ENCODE results near the gene FN3K. TPM values are rescaled to one million over a fixed set of nuclear protein-coding genes. Genes with fewer than 3 reads are reported as not detected.

FN3K gene
- total RNA-seq, 1 experiment from 2014 or later, result 28.3 TPM

GRCh38 chr17:82754297-82755208 lies 19.1 kb downstream of the FN3K start:
- H4K91ac ChIP-seq (ENCODE audit: insufficient read length, low read depth, low read length), result no peak overlapping the region
- WGBS (ENCODE audit: extremely low coverage, insufficient read length, low lambda C conversion rate), result no CpG with 5 or more reads among the region's 19 CpGs
- peaks cover 9% of the 10 kb centered on the region for H3K79me1 ChIP-seq (ENCODE audit: insufficient read depth, low read depth, low read length, poor library complexity, severe bottlenecking)
- no peak overlapping the region for H2BK20ac ChIP-seq (ENCODE audit: low read depth, low read length, poor library complexity, severe bottlenecking)
- H2BK5ac ChIP-seq (ENCODE audit: insufficient read length, low read length), result no peak overlapping the region
- Mint-ChIP-seq H3K9me3 (no peaks in the 10 kb centered on the region; a peak in 1 of 5 replicates), H3K4me3 (peak overlapping the region; percentile 86 to 95), H3K4me1 (peaks cover 43 to 53% of the 10 kb centered on the region in 2 experiments), H3K27me3 (ENCODE audit: low read depth) (peaks cover 10% of the 10 kb centered on the region), H3K36me3 (ENCODE audit: insufficient read depth in 1 of 3, low read depth in 3 of 3) (peaks cover 5 to 20% (median 13%) of the 10 kb centered on the region in 3 experiments; a peak in 6 of 7 replicates), H3K27ac (peak overlapping the region; percentile 77 to 98 (median 96))
- H4K5ac ChIP-seq (ENCODE audit: insufficient read length, low read depth, low read length), result no peak overlapping the region
- no peak overlapping the region for H3K23ac ChIP-seq (ENCODE audit: insufficient read length, low read depth, low read length)
- no peaks in the 10 kb centered on the region for H4K20me1 ChIP-seq (ENCODE audit: control insufficient read depth, insufficient read depth, insufficient read length)
- peak overlapping the region; percentile 37 for H3K4me2 ChIP-seq (ENCODE audit: insufficient read depth, insufficient read length, low read length)
- peak; percentile 90 for DNase-seq
- H2AFZ ChIP-seq (ENCODE audit: low read length), result no peak overlapping the region
- no peaks in the 10 kb centered on the region for H3K9me3 ChIP-seq (ENCODE audit: control insufficient read depth, low read depth, low read length)
- H3K14ac ChIP-seq (ENCODE audit: insufficient read depth, low read length), result no peak overlapping the region
- H3K9ac ChIP-seq (ENCODE audit: extremely low read depth, insufficient read length, low read length), result peak overlapping the region; percentile 8
- no peak overlapping the region for H3K56ac ChIP-seq (ENCODE audit: insufficient read length, low read depth, low read length)
- no peak overlapping the region for H2BK15ac ChIP-seq (ENCODE audit: low read depth, low read length)
- peaks cover 4% of the 10 kb centered on the region; the same call in 1 of the 2 replicates for H3K27me3 ChIP-seq (ENCODE audit: insufficient read depth, low read length)
- no peak overlapping the region for H3T11ph ChIP-seq (ENCODE audit: low read length)
- H3K4ac ChIP-seq (ENCODE audit: low read depth, low read length), result no peak overlapping the region; the same call in 1 of the 2 replicates
- H3K23me2 ChIP-seq (ENCODE audit: insufficient read length, low read depth, low read length, poor library complexity, severe bottlenecking), result peaks cover 14% of the 10 kb centered on the region
- H3K79me2 ChIP-seq (ENCODE audit: insufficient read depth, low read length), result peaks cover 7% of the 10 kb centered on the region; the same call in 1 of the 2 replicates
- H4K8ac ChIP-seq (replicated peaks; ENCODE audit: insufficient read length, low read depth, low read length), result no peak overlapping the region
- TF ChIP-seq CTCF (conservative IDR thresholded peaks at IDR 0.05), result no peak
- H3K4me1 ChIP-seq (ENCODE audit: insufficient read depth, low read length), result peaks cover 11% of the 10 kb centered on the region; the same call in 1 of the 2 replicates
- peak overlapping the region; percentile 72 for H3K27ac ChIP-seq (ENCODE audit: insufficient read length, low read depth, low read length)
- no peak overlapping the region for H2BK120ac ChIP-seq (ENCODE audit: low read depth, low read length, poor library complexity, severe bottlenecking)
- no peak overlapping the region for H2AK5ac ChIP-seq (ENCODE audit: insufficient read length, low read length)
- H2BK12ac ChIP-seq (ENCODE audit: insufficient read length, low read depth, low read length), result no peak overlapping the region
- peak overlapping the region; percentile 36 for H3K18ac ChIP-seq (ENCODE audit: insufficient read length, low read depth, low read length)

Data from H9 (cell line).